Activated CD4-positive, alpha-beta T cell treated with anti-CD3 and anti-CD28 coated beads, Interleukin-2, amount 50 U/mL, for 24 hours (primary cell): ENCODE data around the gene PREB.

Experiments
- DNase-seq, 2 donors: peaks; one replicate each; pipeline ENCODE4 v3.0.0-alpha.2; 2020; ENCODE audit warnings: low read depth in 1 of 2, low spot score in 1 of 2

The PREB gene

DNA sequence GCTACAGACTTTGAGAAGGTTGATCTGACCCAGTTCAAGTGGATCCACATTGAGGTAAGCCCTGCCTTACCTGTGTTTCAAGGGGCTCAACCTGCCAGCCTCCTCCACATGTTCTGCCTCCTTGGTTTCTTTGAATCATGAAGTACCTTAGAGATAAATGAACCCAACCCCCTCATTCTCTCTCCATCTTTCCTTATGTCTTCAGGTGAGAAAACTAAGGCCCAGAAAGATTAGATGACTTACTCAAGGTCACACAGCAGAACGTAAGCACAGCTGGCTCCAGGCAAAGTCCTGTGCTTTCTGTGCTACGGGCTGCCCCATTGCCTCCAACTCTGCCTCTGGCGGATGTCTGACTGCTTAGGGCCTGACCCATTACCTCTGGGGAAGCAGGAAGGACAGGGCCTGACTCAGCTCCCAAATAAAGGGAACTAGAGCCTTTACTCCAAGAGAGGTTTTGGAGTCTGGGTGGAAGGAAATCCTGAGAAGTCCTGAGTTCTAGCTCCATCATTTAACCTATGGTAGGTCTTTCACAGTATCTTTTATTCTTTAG is 37.6 kb downstream of the PREB start:
- no peak for DNase-seq

GRCh38 chr2:27095745-27096651 is 38.4 kb downstream of the PREB start:
- no peak for DNase-seq

- no peak for DNase-seq
Observed at GRCh38 chr2:27095427-27095744, 39.0 kb downstream of the PREB start.

DNA sequence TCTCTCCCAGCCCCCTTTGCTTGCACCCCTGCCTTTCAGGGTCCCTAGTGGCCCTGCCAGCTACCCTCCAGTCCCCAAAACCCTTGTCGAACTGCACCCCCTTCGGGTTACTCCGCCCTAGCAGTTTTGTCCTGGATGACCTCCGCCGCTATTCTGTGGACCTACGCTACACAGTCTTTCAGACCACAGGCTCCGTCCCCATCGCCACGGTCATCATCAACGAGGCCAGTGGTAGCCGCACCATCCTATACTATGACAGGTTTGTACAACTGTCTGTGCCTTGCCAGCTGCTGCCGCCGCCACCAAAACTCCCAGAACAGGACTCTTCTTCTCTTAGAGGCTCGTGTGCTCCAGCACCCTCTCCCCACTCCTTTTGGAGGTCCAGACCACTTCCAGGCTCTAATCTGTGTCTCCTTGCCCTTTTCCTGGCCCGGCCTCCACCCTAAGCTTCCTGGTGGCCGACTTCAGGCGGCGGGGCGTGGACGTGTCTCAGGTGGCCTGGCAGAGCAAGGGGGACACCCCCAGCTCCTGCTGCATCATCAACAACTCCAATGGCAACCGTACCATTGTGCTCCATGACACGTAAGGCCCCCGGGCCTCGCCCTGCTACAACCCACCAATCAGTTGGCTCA is 40.0 kb downstream of the PREB start:
- DNase-seq = no peak

- no peak for DNase-seq
Observed at GRCh38 chr2:27093430-27094352, 40.7 kb downstream of the PREB start.

DNA sequence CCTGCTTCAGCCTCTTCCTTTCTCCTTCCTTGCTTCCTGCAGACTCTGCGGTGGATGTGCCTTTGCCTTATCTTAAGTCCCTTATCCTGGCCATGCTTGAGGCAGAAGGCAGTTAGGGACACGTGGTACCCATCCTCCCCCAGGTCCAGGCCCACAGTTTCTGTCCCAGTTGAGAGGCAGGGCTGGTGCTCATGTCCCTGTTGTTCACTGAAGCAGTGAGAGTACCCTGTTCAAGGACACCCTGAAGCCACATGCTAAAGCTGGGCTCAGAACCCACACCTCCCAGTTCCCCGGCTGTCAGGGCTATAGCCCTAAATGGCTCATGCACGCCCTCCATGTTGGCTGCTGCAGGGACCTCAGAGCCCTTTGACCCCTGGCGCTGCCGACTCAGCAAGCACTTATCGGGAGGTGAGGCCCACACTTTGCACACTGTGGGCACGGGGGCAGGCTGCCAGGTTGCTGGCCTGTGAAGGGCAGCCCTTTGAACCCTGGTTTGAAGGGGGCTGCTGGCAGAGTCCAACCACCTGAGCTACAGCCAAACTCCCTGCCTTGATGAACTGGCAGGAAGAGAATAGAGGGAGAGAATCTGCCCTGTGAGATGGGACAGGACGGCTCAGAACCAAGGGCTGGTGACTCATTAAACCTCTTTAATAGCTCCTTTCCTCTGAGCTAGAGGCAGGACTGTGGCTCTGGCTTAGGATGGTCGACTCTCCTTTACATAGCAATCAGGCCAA is 41.6 kb downstream of the PREB start:
- DNase-seq = no peak

GRCh38 chr2:27091746-27092695 is 42.4 kb downstream of the PREB start:
- no peak for DNase-seq

DNA sequence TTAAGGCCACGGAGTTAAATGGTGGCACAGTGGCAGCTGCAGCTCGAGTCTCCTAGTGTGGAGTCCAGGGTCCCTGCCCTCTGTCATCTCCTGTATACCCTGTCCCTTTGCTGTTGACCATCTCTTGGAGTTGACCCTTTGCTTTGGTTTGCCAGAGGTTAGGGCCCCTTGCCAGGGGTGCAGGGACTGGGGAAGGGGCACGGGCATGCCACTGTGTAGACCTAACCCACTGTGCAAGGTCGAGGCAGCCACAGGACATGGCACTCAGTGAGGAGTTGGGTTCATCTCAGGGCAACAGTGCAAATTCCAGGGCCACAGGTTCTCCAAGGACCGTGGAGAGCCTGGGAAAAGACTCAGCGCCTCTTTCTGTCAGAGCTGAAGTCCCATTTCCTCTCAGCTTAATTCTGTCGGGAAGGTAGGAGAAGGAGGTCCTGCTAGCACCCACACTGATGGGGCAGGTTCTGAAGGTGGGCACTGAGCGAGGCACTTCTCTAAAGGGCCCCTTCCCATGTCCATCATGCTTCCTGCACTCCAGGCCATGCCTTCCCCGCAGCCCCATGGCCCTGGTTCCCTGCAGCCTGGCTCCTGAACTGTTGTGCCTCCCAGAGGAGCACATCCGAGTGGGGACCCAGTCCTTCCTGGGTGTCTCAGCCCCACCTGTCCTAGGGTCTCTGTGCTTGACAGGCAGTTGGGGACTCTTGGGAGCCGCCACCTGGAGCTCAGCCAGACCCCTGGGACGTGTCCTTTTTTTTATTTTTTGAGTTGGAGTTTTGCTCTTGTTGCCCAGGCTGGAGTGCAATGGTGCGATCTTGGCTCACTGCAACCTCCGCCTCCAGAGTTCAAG is 45.1 kb downstream of the PREB start:
- no peak for DNase-seq

GRCh38 chr2:27088634-27089033 is 45.8 kb downstream of the PREB start:
- no peak for DNase-seq

DNA sequence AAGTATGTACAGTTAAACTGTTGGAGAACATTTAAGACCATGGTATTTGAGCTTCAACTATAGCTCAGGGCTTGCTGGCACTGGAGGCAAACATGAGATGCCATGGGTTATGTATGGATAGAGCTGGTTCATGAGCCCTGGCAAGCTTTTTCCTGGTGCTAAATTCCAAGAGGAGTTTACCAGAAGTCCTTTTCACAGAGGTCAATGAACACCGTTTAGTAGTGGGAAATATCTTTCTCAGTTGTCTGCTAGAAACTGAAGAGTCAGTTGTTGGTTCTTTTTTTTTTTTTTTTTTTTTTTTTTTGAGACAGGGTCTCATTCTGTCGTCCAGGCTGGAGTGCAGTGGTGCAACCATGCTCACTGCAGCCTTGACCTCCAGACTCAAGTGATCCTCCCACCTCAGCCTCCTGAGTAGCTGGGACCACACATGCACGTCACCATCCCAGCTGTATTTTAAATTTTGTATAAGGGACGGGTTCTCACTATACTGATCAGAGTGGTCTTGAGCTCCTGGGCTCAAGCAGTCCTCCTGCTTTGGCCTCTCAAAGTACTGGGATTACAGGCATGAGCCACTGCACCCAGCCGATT is 46.5 kb downstream of the PREB start:
- no peak for DNase-seq

DNA sequence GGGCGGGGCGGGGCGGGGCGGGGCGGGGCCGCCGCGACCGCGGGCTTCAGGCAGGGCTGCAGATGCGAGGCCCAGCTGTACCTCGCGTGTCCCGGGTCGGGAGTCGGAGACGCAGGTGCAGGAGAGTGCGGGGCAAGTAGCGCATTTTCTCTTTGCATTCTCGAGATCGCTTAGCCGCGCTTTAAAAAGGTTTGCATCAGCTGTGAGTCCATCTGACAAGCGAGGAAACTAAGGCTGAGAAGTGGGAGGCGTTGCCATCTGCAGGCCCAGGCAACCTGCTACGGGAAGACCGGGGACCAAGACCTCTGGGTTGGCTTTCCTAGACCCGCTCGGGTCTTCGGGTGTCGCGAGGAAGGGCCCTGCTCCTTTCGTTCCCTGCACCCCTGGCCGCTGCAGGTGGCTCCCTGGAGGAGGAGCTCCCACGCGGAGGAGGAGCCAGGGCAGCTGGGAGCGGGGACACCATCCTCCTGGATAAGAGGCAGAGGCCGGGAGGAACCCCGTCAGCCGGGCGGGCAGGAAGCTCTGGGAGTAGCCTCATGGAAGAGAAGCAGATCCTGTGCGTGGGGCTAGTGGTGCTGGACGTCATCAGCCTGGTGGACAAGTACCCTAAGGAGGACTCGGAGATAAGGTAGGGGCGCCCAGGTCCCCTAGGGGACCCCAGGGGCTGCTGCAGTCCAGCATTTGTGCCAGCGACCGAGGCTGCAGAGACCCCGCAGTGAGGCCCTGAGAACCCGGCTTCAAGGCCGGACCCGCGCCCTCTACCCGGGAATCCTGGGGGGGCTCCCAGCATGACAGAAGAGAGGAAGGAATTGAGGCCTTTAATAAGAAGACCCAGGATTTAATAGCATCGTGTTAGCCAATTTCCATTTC is 47.5 kb downstream of the PREB start, which contains the start of gene KHK:
Gene KHK (plus strand): TSS at position 49 of the 870 bp plus-strand sequence. CDS start 488 bp downstream, at position 537.
- no peak for DNase-seq

- DNase-seq = peak; percentile 96 to 100
Observed at GRCh38 chr2:27086090-27086723, 48.2 kb downstream of the PREB start.

DNA sequence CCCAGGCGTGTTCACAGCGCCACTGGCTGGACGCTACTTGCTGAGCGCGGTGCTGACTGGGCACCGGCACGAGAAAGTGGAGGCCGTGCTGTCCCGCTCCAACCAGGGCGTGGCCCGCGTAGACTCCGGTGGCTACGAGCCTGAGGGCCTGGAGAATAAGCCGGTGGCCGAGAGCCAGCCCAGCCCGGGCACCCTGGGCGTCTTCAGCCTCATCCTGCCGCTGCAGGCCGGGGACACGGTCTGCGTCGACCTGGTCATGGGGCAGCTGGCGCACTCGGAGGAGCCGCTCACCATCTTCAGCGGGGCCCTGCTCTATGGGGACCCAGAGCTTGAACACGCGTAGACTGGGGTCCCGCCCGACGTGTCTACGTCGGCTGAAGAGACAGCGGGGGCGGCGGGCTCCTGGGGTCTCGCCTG is 48.8 kb downstream of the PREB start:
- no peak for DNase-seq

DNA sequence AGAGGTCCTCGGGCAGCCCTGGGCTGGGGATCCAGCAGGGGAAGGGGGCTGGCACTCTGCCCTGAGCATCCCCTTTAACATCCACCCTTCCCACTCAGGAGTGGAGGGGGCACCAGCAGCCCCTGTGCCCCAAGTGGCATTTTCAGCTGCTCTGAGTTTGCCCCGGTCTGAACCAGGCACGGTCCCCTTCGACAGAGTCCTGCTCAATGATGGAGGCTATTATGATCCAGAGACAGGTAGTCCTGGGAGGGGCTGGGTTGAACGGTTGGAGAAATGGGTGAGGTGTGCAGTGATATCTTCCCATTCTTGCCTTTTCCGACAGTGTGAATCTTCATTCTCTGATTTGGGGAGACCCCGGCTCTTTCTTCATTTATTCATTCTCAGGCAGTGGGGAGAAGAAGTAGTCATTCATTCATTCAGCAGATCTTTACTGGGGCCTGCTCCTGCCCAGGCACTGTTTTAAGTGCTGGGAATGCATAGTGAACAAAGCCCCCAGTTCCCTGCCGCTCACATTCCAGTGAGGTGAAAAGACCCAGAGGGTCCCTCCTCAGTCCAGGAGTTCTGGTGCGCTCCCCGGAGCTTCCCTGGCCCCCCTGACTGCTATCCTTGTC is 49.3 kb downstream of the PREB start:
- no peak for DNase-seq

- DNase-seq = no peak
Observed at GRCh38 chr2:27084297-27085061, 50.0 kb downstream of the PREB start.
